Loucy (cell line): ENCODE results near the gene RSU1.

Source experiments
- H2AFZ ChIP-seq: fragments of 200-600 bp; sonication (generic); 2 replicates; pipeline ENCODE4 v1.6.0; 2016; ENCODE audit warnings: antibody characterized with exemption, mild to moderate bottlenecking, low read length, moderate library complexity
- H3F3A ChIP-seq: fragments of 200-600 bp; 2 replicates; pipeline ENCODE4 v1.6.0; 2016; ENCODE audit warnings: antibody characterized with exemption, low read depth, mild to moderate bottlenecking
- H3K27me3 ChIP-seq: fragments of 200-600 bp; sonication (generic); 2 replicates; pipeline ENCODE4 v1.6.1; 2014; ENCODE audit warnings: low read length, mild to moderate bottlenecking; ENCODE audit not compliant: insufficient read depth, poor library complexity, severe bottlenecking
- H3K36me3 ChIP-seq: fragments of 200-600 bp; sonication (generic); 2 replicates; pipeline ENCODE4 v1.6.1; 2016; ENCODE audit warnings: low read length; ENCODE audit not compliant: insufficient read depth
- H3K4me1 ChIP-seq: fragments of 200-600 bp; sonication (generic); 2 replicates; pipeline ENCODE4 v1.5.1; 2014; ENCODE audit warnings: low read length, mild to moderate bottlenecking; ENCODE audit not compliant: insufficient read depth, poor library complexity, severe bottlenecking
- H3K4me2 ChIP-seq: fragments of 200-600 bp; sonication (generic); 2 replicates; pipeline ENCODE4 v1.6.0; 2014; ENCODE audit warnings: antibody characterized with exemption, low read length, low read depth, mild to moderate bottlenecking; ENCODE audit not compliant: poor library complexity, severe bottlenecking
- H3K4me3 ChIP-seq: fragments of 200-600 bp; sonication (generic); 2 replicates; pipeline ENCODE4 v1.5.1; 2014; ENCODE audit warnings: low read length, mild to moderate bottlenecking, mixed read lengths; ENCODE audit not compliant: poor library complexity, severe bottlenecking
- H3K79me2 ChIP-seq: fragments of 200-600 bp; sonication (generic); 2 replicates; pipeline ENCODE4 v1.6.1; 2014; ENCODE audit warnings: low read length; ENCODE audit not compliant: insufficient read depth
- H3K9ac ChIP-seq: fragments of 200-600 bp; sonication (generic); 2 replicates; pipeline ENCODE4 v1.6.0; 2014; ENCODE audit warnings: mild to moderate bottlenecking, low read depth, low read length, moderate library complexity; ENCODE audit not compliant: poor library complexity, severe bottlenecking
- H3K9me2 ChIP-seq: fragments of 200-600 bp; sonication (generic); replicated peaks from 2 replicates; pipeline ENCODE4 v1.6.1; 2016; ENCODE audit warnings: low read depth, low read length, mixed read lengths
- H3K9me3 ChIP-seq: fragments of 200-600 bp; sonication (generic); 2 replicates; pipeline ENCODE4 v1.6.1; 2014; ENCODE audit warnings: mild to moderate bottlenecking, antibody characterized with exemption, low read length, low read depth; ENCODE audit not compliant: insufficient read depth
- H4K20me1 ChIP-seq: fragments of 200-600 bp; sonication (generic); 2 replicates; pipeline ENCODE4 v1.6.0; 2014; ENCODE audit warnings: antibody characterized with exemption, low read length, mild to moderate bottlenecking; ENCODE audit not compliant: insufficient read depth, poor library complexity, severe bottlenecking
- EZH2phosphoT487 ChIP-seq: fragments of 200-600 bp; IDR thresholded peaks from 2 replicates; pipeline ENCODE4 v1.6.1; 2018; ENCODE audit warnings: antibody characterized with exemption, mild to moderate bottlenecking, moderate library complexity, borderline replicate concordance
- TF ChIP-seq, protein P1 (sequence below): fragments of 200-600 bp; sonication (generic); conservative IDR thresholded peaks from 2 replicates; pipeline ENCODE4 v1.5.1; 2014; ENCODE audit warnings: mild to moderate bottlenecking, antibody characterized with exemption, low read length

The RSU1 gene

DNA sequence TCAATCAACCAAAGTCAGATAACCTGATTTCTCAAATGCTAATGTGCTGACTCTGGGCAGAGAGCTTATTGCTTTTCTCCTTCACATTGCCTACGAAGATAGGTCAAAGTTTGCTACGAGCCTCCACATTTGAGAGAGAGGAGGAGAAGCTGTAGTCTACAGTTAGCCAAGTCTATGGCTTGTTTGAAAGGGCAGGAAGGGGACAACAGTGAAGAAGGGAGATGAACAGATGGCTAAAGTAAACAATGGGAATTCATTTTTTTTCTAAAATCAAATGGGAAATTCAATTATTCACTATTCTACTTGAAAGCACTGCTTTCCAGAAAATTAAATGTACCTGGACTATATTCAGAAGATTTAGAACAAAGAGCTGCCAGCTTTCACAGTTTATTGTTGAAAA is 168.9 kb downstream of the RSU1 start:
- Histone ChIP-seq H3F3A (no peaks in the 10 kb centered on the region), H3K4me3 (no peak overlapping the region), H3K4me1 (no peaks in the 10 kb centered on the region), H3K9me3 (no peaks in the 10 kb centered on the region), H2AFZ (no peak overlapping the region), H4K20me1 (no peaks in the 10 kb centered on the region), H3K9ac (no peak overlapping the region), H3K36me3 (no peaks in the 10 kb centered on the region), H3K27me3 (no peaks in the 10 kb centered on the region), H3K4me2 (no peak overlapping the region), H3K79me2 (no peaks in the 10 kb centered on the region), H3K9me2 (no peaks in the 10 kb centered on the region)
- no peak for TF ChIP-seq EZH2phosphoT487
- TF ChIP-seq, protein P1, sequence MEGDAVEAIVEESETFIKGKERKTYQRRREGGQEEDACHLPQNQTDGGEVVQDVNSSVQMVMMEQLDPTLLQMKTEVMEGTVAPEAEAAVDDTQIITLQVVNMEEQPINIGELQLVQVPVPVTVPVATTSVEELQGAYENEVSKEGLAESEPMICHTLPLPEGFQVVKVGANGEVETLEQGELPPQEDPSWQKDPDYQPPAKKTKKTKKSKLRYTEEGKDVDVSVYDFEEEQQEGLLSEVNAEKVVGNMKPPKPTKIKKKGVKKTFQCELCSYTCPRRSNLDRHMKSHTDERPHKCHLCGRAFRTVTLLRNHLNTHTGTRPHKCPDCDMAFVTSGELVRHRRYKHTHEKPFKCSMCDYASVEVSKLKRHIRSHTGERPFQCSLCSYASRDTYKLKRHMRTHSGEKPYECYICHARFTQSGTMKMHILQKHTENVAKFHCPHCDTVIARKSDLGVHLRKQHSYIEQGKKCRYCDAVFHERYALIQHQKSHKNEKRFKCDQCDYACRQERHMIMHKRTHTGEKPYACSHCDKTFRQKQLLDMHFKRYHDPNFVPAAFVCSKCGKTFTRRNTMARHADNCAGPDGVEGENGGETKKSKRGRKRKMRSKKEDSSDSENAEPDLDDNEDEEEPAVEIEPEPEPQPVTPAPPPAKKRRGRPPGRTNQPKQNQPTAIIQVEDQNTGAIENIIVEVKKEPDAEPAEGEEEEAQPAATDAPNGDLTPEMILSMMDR = no peak

DNA sequence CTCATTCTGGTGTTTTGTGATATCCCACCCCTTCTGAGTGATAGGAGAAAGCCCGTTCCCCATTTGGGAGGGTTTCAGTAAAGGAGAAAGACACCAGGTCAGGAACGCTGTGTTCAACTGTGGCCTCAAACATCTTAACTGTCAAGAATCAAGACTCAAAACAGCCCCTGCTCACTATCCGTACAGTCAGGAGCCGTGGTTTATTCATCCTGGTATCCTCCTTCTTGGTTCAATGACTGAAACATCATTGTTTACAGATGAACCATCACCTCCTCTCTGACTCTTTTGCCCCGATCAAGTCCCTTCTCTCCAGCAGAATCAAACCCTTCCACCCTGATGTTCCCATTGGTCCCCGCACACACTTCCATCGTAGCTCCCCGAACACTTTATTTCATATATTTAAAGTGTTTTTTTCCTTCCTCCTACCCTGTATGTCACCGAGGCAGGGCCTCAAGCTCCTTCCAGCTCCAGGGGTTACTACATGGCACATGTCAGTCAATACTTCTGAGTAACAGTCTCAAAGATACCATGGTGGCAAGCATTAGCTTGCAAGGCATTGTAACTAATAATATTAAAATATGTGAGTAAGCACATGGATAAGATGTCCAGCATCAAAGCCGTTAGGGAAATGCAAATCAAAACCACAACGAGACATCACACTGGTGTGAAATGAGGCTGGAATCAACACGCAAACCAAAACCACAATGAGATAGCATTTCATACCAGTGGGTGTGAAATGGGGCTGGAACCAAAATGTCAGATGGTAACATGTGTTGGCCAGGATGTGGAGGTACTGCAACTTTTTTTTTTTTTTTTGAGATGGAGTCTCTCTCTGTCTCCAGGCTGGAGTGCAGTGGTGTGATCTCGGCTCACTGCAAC is 170.8 kb downstream of the RSU1 start:
- H3K9me2 ChIP-seq = no peaks in the 10 kb centered on the region
- TF ChIP-seq EZH2phosphoT487 = no peak
- TF ChIP-seq, protein P1 = no peak
- no peak overlapping the region for H3K4me3 ChIP-seq

DNA sequence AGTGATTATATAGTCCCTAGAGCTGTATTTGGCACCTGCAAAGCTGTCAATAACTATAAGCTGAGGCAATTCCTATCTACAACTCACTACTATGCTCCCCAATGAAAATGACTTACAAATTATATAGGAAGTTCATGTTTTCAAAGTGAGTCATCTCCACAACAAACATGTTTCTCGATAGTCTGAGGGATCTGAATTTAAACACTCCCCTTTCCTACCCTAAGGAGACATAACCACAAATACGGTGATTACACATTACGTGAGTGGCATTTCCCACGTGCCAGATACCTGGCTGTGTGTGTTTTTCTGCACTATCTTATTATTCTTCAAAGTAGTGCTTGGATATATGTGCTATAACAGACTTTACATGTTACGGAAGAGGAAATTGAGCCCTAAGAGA is 173.1 kb downstream of the RSU1 start:
- Histone ChIP-seq H3K4me3 (no peak overlapping the region), H3K79me2 (no peaks in the 10 kb centered on the region), H3K4me1 (no peaks in the 10 kb centered on the region), H4K20me1 (no peaks in the 10 kb centered on the region), H3K4me2 (no peak overlapping the region), H3K27me3 (no peaks in the 10 kb centered on the region), H3K9ac (no peak overlapping the region), H3K9me3 (no peaks in the 10 kb centered on the region), H3K36me3 (no peaks in the 10 kb centered on the region), H3F3A (no peaks in the 10 kb centered on the region), H3K9me2 (no peaks in the 10 kb centered on the region), H2AFZ (no peak overlapping the region)
- no peak for TF ChIP-seq EZH2phosphoT487
- TF ChIP-seq, protein P1 = no peak

More for the DNA sequence above, 170.8 kb downstream of the RSU1 start:
- Histone ChIP-seq H3K36me3 (no peaks in the 10 kb centered on the region), H3K4me2 (no peak overlapping the region), H2AFZ (no peak overlapping the region), H3K9ac (no peak overlapping the region), H3K4me1 (no peaks in the 10 kb centered on the region), H4K20me1 (no peaks in the 10 kb centered on the region), H3K9me3 (no peaks in the 10 kb centered on the region), H3K27me3 (no peaks in the 10 kb centered on the region), H3F3A (no peaks in the 10 kb centered on the region), H3K79me2 (no peaks in the 10 kb centered on the region)
